ENCODE measurements around the gene CYP4F11.

The CYP4F11 gene

DNA sequence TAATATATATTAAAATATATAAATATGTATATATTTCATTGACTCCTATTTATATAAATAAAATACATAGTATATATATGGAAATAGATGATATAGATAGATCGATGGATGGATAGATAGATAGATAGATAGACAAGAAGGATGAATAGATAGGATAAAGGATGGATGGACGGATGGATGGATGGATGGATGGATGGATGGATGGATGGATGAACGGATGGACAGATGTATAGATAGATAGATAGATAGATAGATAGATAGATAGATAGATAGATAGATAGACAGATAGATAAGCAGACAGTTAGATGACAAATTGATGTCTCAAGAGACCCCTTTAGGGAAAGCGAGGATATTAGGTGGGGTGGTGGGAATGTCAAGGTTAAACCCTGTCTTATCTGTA lies 15.1 kb downstream of the CYP4F11 start:
- DNase-seq, result no peak
- H3K4me1 ChIP-seq, result no peaks in the 10 kb centered on the region
- intact Hi-C loops (cut with DNase I; ENCODE audit: low total_unique reads), result no loop called here
- H3K36me3 ChIP-seq, result peaks cover 4 to 11% (median 8%) of the 10 kb centered on the region in 3 donors
- no peak for TF ChIP-seq CTCF (IDR thresholded peaks at IDR 0.05)
- H3K9me3 ChIP-seq, result peaks cover 0 to 14% (median 0%) of the 10 kb centered on the region in 3 donors
- H3K27me3 ChIP-seq, result no peaks in the 10 kb centered on the region
- H3K4me3 ChIP-seq, result no peak overlapping the region
- H3K27ac ChIP-seq, result no peak overlapping the region

GRCh38 chr19:15915109-15915508 lies 19.2 kb downstream of the CYP4F11 start:
- Histone ChIP-seq H3K4me3 (no peak overlapping the region), H3K27me3 (peaks cover 0 to 23% of the 10 kb centered on the region in 2 donors), H3K27ac (no peak overlapping the region), H3K36me3 (peaks cover 5 to 14% (median 8%) of the 10 kb centered on the region in 3 donors), H3K4me1 (peaks cover 0 to 7% (median 2%) of the 10 kb centered on the region in 4 donors), H3K9me3 (peaks cover 0 to 15% (median 0%) of the 10 kb centered on the region in 3 donors)
- intact Hi-C loops (cut with DNase I; ENCODE audit: low total_unique reads), result no loop called here
- DNase-seq, result no peak
- no peak for TF ChIP-seq CTCF (IDR thresholded peaks at IDR 0.05)

DNA sequence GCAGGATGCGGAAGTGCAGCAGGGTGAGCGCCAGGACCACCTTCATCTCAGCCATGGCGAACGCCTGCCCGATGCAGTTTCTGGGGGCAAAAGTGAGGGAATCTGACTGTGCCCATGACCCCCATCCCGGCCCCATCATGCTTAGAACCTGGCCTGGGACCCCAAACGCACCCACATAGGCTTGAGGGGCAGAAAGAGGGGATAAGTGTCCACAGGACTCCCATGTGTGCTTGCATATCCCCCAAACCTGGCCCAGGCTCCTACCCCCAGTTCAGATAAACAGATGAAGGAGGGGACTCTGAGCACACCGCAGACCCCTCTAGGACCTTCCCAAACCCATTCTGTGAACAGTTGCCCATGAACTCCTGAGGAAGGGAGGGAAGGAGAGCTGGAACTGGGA lies 20.5 kb downstream of the CYP4F11 start:
- Histone ChIP-seq H3K4me1 (peaks cover 0 to 7% (median 2%) of the 10 kb centered on the region in 4 donors), H3K36me3 (peaks cover 5 to 14% (median 8%) of the 10 kb centered on the region in 3 donors), H3K4me3 (no peak overlapping the region), H3K9me3 (peaks cover 0 to 15% (median 0%) of the 10 kb centered on the region in 3 donors), H3K27ac (no peak overlapping the region), H3K27me3 (peaks cover 0 to 24% of the 10 kb centered on the region in 2 donors)
- DNase-seq, result no peak
- TF ChIP-seq CTCF (IDR thresholded peaks at IDR 0.05), result no peak
- intact Hi-C loops (cut with DNase I; ENCODE audit: low total_unique reads), result no loop called here

DNA sequence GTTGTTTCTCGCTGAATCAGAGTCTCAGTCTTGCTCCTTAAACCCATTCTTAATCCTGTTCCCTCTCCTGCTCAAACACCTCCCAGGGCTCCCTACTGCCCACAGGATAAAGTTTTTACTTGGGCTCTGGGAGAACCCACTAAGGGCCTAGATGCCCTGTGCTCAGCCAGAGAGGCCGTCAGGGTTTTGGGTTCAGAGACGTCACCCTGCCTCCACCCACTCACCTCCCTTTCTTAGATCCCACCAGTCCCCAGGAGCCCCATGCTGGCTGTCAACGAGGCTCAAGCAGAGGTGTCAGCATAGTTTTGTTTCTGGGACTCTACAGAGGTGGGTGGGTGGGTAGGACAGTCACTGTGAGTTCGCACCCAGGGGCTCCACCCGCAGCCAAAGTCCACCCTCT lies 20.9 kb downstream of the CYP4F11 start:
- DNase-seq, result no peak
- H3K36me3 ChIP-seq, result peaks cover 5 to 14% (median 8%) of the 10 kb centered on the region in 3 donors
- H3K27ac ChIP-seq, result no peak overlapping the region
- no peak for TF ChIP-seq CTCF (IDR thresholded peaks at IDR 0.05)
- intact Hi-C loops (cut with DNase I; ENCODE audit: low total_unique reads), result no loop called here
- peaks cover 0 to 24% of the 10 kb centered on the region in 2 donors for H3K27me3 ChIP-seq
- no peak overlapping the region for H3K4me3 ChIP-seq
- H3K4me1 ChIP-seq, result peaks cover 0 to 7% (median 2%) of the 10 kb centered on the region in 4 donors
- H3K9me3 ChIP-seq, result peaks cover 0 to 15% (median 0%) of the 10 kb centered on the region in 3 donors

- no peak for TF ChIP-seq CTCF (IDR thresholded peaks at IDR 0.05)
- DNase-seq, result no peak
- intact Hi-C loops (cut with DNase I; ENCODE audit: low total_unique reads), result no loop called here
These were observed 22.6 kb downstream of the CYP4F11 start for GRCh38 chr19:15911599-15912235.

More at GRCh38 chr19:15911599-15912235, 22.6 kb downstream of the CYP4F11 start:
- Histone ChIP-seq H3K27ac (no peak overlapping the region), H3K4me3 (no peak overlapping the region), H3K4me1 (peaks cover 0 to 7% (median 2%) of the 10 kb centered on the region in 4 donors), H3K36me3 (peaks cover 5 to 14% (median 8%) of the 10 kb centered on the region in 3 donors), H3K27me3 (peaks cover 0 to 25% of the 10 kb centered on the region in 2 donors), H3K9me3 (peaks cover 0 to 15% (median 0%) of the 10 kb centered on the region in 3 donors)
